ENCODE data around the gene NTMT2. TPM values are rescaled to one million over a fixed set of nuclear protein-coding genes. Genes with fewer than 3 reads are reported as not detected.
"Not testable (repeated sequence)": the region's sequence is repeated elsewhere in the genome, so short reads cannot be mapped to it uniquely, and the experiment has no call there.

NTMT2 gene
- under 1 TPM in 9 of 12 donors, not detected in 3; 0.24 to 0.93 (median 0.44) TPM for polyA plus RNA-seq (ENCODE audit: insufficient read length in 12 of 12)
- long read RNA-seq, donor 1: 0 reads
- long read RNA-seq, donor 2: 0 reads
- long read RNA-seq, donor 3: 0 reads
- long read RNA-seq, donor 4: 0 reads
- long read RNA-seq, donor 5: 0 reads
- long read RNA-seq, donor 6: 0 reads
- long read RNA-seq, donor 7: 0 reads
- long read RNA-seq, donor 8: 0 reads
- long read RNA-seq, donor 9: 0 reads
- long read RNA-seq, donor 10: 0 reads
- long read RNA-seq, donor 11: 0 reads

DNA sequence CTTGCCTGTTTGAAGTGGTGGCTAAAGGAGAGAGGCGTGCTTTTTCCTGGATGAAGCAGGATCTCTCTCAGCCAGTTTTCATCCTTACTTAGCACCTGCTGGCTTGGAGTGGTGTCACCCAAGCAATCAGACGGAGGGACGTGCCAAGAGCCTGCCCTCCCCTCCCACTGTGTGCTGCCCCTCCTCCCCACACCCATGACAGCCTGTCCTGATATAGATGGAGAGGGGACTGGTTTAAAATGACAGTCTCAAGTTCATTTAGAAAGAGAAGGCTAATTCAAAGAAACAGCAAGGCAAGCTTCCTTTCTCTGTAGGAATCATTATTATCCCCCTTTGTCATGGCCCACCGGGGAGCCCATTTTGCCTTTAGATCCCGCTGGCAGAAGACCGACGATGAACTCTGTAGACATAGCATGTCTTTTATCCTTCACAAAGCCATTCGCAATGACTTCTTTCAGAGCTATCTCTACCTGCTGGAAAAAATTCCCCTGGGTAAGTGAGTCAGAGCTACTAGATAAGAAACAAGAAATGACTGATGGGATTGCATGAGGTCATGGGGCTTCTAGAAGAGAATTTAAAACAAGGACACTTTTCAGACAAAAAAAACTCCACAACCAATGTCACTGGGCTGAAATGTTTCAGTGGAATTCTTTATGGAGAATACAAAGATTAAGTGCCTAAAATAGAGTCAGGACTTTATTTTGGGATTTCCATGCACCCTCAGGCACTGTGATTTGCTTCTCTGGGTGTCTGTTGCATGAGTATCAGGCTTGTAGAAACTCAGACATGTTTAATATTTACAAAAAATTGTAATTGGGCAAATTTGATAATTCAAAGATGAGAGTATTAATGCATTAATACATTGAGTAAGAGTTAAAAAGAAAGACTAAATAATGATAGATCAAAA is at the start of gene NTMT2:
TSS of gene NTMT2 (plus strand) at position 190 of the 907 bp plus-strand sequence. CDS start at position 339, 149 bp downstream.
- no peak for DNase-seq

DNA sequence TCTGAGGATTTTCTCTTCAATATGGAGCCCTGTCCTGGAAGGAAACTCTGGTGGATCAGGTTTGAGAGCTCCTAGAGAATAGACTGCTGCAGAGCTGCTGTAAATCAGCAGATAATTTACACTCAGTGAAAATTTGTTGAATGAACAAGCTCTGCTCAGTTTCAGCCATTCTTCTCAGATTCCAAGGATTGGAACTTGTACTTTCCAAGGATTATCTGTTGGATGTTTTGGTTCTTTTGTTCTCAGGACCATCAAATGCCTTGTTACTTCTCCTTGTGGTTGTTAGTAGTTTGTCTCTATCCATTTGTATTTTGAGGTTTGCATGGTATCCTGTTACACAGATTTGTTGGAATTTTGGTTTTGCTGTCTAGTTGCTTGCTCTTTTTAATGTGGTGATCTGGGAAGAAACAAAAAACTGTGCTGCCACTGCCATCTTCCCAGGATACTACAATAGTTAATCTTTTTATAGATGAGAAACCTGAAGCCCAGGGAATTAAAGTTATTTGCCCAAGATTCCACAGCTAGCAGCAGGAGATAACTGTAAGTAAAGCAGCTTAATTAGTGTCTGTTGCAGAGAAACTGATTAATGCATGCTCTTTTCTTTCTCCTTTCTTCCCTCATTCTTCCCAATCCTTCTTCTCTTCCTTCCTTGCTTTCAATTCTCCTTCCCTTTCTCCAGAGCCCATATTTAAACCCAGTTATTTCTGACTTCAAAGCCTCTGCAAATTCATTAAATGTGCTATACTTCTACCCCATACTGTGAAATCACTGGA is 49.6 kb upstream of the NTMT2 start:
- DNase-seq: no peak

DNA sequence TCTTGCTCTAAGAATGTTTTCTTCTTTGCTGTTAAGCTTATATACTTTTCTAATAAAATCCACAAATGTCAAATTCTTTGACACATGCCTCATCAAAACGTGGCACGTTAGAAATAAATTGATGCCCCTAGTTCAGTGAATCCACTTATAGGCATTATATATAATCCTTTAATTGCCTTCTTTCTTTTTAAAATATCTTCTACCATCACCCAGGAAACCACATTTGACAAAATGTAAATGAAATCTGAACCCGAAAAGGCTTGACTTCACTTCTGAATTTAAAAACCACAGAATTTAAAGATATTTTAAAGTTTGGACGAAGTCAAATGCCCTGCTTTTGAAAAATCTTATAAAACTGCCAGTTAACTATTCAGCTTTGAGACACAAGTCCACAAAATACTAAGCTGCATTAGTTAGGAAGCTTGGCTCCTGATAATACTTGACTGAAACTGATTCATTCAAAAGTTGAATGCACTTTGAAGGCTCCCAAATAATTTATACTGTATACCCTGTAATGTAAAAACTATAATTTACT is 48.9 kb upstream of the NTMT2 start:
- DNase-seq: no peak

DNA sequence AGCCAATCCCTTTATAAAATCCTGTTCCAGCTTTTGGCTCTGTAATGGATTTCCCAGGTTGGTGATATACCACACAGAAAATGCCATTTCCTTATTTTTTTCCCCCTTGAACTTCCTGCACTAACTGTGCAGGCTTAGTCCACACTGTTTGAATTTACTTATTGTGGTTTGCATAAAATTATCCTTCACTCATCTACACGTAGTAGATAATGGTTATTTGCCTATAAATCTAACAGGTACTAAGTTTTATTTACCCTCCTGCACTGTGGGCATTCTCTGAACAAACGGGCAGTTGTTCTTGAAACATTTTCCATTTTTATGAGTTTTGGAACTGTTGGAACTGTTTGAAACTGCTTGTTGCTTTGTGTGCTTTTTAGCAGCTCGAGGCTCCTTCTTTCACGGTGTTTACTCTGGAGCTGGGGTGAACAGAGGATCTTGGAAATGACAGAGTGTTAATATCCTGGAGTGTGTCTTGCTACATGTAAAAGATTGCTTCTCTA is 48.3 kb upstream of the NTMT2 start:
- DNase-seq: no peak

DNA sequence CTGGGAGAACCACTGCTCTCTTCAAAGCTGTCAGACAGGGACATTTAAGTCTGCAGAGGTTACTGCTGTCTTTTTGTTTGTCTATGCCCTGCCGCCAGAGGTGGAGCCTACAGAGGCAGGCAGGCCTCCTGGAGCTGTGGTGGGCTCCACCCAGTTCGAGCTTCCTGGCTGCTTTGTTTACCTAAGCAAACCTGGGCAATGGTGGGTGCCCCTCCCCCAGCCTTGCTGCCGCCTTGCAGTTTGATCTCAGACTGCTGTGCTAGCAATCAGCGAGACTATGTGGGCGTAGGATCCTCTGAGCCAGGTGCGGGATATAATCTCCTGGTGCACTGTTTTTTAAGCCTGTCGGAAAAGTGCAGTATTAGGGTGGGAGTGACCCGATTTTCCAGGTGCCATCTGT is 32.6 kb upstream of the NTMT2 start:
- DNase-seq: not testable (repeated sequence)

DNA sequence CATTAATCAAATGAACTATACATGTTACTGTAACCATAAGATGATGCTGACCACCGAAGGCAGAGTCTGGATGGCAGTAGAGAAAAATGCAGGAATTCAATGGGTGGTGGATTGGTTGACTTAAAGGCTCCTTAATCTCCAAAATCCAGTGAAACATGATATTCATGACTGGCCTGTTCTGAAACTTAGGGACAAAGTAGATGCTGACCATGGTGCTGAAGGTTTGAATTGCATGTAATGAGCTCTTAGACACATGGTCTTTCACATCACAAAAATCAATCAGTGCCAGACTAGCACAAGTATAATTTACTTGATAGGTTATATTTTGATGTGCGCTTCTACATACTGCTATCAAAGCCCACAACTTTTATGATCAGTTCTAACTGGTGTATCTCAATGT is 30.9 kb upstream of the NTMT2 start:
- DNase-seq: no peak

DNA sequence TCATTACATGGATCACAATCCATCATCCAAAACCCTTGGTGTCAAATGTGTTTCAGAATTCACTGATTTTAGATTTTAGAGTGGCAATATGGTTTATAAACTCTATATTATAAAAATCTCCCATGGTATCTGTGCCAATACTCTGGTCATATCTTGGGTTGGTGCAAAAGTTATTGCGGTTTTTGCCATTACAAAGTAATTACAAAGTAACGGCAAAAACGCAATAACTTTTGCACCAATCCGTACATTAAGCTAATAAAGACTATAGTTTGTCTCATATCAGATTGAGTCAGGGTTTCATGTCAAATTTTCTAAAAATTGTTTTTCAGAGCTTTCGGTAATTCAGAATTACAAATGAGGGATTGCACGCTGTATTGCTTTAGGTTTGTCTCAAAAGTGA is 23.4 kb upstream of the NTMT2 start:
- DNase-seq: no peak

DNA sequence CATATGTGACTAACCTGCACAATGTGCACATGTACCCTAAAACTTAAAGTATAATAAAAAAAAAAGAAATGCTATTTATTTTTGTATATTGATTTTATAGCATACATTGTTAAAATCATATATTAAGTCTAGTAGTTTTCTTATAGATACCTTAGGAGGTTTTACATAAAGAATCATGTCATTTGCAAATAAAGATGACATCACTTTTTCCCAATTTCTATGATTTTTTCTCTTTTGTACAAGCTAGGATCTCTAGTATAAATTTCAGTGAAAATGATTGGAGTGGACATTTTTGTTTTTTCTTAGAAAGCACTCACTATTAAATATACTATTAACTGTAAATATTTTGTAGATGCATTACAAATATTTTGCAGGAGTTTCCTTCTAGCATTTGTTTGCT is 20.5 kb upstream of the NTMT2 start:
- DNase-seq: no peak

DNA sequence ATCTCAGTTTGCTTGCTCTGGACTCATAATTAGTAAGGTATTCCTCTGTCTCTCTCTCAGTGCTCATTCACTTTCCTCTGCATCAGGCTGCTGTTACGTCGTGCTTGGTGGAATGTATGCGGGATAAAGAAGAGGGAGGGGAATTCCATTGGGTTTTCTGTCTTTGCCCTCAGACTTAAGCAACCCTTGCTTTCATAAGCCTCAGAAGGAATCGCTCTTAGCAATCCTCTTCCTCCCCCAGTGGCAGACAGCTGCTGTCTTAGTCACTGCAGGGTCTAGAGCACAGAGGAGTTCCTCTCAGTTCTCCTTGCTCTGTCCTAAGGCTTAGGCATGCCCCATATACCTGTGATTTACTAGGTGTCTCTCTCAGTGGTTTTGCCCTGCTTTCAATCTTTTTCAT is 19.1 kb upstream of the NTMT2 start:
- DNase-seq: no peak

DNA sequence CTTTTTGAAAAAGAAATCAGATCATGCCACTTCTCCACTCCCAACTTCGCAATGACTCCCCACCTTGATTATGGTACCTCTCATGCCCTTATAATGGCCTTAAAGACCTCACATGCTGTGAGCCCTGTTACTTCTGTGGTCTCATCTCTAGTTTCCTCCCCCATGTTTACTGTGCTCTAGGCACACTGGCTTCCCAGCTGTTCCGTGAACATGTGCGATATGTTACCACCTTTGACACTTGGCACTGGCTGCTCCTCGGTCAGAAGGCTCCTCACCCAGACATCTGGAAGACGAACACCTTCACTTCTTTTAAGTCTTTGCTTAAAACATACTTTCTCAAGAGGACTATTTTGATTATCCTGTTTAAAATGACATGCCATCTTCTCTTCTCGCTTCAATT is 14.3 kb upstream of the NTMT2 start:
- DNase-seq: no peak

DNA sequence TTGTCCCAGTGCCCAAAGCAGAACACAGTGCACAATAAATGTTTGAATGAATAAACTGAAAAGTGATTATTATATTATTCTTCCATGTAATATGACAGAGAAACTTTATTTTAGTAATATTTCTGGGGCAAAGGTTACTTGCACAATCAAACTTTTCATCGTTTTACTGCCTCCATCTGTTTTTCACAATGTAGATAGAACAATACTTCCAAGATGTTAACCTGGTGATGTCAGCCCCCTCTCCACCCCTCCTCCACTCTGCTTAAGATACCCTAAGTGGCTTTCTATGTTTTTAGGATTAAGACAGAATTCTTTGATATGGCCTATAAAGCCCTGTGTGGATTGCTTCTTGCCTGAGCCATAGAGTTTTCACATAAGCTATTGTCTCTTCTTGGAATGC is 13.8 kb upstream of the NTMT2 start:
- DNase-seq: no peak

DNA sequence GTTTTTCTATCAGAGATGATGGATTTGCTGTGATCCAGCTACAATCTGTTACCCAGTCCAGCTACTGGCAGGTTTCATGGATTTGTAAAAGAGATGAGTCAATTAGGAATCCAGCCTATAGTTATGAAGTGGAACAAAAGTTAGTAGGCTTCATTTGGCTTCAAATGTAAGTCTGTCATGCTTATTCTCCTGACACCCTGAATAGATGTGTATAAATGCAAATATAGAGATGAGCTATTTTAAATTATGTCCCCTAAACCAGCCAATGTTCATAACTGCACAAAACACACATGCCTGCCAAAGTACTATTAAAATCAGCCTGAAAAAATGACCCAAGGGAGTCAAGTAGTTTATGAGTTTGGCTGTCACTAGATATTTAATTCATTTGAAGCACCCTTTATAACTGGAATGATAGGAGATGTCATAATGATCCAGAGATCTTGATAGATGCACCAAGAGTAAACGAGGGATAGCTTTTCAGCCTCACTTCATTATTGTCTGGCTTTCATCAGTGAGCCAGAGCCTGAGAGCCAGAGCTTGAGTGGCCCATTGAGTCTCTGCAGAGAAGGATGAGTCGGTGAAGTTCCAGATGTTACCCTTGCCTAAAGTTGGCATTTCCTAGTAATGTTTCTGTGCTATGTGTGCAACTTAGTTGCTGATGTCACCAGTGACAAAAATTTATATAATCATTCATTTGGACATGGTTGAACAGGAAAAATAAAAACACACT is 11.8 kb upstream of the NTMT2 start:
- peak; percentile 86 for DNase-seq

DNA sequence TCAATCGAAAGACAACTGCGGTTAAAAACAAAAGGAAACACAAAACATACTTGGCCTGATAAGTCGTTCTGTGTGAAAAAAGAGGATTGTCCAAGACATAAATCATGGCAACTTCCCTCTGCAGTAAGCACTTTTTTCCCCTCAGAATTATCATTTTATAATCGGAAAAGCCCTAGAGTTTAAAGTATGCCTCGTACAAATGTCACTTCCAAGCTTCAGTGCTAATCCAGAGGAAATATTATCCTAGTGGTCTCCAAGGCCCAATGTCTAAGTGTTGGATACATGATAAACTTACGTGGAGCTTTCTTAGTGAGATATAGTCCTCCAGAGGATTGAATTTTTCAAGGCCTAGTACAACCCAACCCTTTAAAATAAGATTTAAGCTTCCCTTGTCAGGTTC is 11.2 kb upstream of the NTMT2 start:
- peak; percentile 80 for DNase-seq

DNA sequence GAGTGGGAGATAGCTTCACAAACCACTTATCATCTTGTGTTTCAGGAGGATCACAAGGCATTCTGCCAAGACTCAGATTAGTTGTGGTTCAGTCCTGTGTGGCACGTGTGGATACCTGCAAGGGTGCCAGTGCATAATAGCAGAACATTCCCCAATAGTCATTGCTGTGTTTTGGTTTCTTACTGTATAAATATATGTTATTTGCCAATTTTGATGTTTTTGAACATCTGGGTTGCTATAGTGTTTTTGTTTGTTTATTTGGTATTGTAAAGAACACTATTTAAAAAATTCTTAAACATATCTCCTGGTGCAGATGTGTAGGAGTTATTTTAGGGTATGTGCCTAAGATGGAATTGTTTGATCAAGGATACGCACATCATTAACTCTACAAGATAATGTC is 5.4 kb upstream of the NTMT2 start:
- DNase-seq: no peak

DNA sequence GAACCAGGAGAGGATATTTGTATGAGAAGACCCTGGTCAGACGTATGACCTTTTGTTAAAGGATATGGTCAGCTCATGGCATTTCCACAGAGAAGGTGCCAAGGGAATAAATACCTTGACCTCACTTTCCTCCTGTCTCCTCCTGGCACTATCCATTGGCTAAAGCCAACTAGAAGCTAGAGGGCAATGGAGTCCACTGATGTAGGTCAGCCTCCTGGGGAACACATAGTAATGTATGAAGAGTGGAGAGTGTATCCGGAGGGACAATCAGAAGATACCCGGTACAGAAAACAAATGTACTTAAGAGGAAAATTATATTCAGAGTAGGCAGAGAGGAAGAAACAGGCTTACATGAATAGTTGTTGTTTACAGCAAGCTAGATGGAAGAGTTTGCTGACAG is 698 bp upstream of the NTMT2 start:
- DNase-seq: no peak

DNA sequence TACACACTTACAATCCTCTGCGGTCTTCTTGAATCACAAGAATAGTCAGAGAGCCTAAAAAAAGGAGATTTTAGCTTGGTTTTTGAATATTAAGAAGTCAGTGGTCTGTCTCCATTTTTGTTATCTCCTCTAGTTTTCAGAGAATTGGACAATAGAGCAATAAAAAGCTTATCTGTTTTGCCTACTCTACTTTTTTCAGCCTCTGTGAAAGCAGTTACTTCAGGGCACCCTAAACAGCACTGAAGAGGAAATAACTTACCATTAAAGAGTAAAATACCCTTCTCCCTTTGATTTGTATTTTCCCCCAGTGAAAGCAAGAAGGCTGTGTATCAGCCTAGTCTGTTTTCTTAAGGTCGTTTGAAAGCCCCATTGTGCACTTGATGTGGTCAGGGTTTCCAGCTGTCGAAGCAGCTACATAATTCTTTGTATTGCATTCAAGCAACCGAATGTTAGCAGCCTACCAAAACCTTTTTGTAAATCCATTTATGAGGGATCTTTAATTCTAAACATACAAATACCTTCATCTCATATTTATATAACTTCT is 1.0 kb downstream of the NTMT2 start:
- DNase-seq: no peak

DNA sequence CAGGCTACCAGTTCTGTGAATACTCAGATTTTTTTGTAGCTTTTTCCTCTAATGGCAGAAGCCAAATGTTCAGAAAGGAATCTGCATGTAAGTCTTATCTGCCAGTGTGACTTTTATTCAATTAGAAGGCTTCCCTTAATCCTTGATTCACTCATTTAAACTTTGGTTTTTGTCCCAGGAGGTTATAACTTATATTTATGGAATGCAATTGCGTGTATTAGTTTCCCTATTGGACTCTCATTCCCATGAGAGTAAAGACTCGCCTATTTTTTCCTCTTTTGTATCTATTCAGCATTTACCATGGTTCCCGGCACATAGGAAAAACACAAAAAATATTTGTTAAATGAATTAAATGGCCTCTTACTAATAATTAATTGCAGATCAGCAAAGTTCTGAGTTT is 3.5 kb downstream of the NTMT2 start:
- DNase-seq: no peak

DNA sequence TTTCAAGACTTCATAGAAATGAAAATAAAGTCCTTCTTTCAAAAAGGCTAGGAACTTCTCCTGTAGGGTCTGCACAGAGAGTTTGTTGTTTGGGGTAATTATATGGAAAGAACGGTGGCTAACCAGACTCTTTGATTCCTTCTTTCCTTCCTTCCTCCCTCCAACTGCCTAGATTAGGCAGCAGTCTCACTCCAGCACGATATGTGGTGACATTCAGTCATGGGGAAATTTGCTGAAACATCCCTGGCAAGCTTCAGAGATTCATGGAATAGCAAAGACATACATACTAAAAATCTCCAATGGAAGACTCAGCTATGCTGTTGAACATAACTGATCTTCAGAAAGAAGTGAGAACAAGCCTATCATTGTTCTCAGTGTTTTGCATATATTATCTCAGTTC is 4.3 kb downstream of the NTMT2 start:
- no peak for DNase-seq

DNA sequence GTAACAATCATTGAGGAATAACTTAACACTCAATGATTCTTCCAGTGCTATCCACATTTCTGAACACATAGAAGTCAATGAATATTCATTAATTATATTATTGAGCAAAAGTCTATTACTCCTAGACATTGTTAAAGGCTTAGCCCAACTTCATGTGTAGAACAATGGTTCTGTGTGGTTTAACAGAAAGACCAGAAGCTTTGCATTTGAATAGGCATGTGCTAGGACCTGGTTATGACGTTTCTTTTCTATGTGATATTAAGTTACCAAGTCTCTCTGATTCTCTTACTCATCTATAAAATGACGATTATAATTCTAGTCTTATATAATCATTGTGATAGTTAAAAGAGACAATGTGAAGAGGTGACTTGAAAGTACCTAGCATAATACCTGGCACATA is 5.2 kb downstream of the NTMT2 start:
- no peak for DNase-seq

DNA sequence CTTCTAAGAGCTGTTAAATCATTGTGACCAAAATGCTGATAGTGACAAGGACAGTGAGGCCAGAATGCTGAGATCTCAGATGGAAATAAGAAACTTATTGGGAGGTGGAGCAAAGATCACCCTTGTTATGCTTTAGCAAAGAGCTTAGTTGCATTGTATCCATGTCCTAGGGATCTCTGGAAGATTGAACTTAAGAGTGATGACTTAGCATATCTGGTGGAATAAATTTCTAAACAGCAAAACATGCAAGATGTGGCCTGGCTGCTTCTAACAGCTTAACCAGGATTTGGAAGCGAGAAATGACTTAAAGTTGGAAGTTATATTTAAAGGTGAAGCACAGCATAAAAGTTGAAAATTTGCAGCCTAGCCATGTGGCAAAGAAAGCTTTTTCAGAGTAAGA is 7.7 kb downstream of the NTMT2 start:
- DNase-seq: no peak

DNA sequence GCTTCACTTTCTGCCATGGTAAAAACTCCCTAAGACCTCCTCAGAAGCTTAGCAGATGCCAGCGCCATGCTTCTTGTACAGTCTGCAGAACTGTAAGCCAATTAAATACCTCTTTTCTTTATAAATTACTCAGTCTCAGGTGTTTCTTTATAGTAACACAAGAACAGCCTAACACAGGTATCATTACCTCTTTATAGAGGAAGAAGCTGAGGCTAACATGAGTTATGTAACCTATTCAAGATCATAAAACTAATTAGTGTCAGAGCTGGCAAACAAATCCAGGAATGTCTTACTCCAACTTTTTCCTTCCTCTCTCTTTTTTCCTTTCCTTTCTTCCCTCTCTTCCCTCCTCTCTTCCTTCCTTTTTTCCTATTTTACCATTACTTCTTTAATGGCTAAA is 9.3 kb downstream of the NTMT2 start:
- DNase-seq: no peak
